ENCODE results near the gene EPHA3. TPM values are rescaled to one million over a fixed set of nuclear protein-coding genes. Genes with fewer than 3 reads are reported as not detected.

The EPHA3 gene
- total and polyA plus RNA-seq, 2 donors from 2014 or later = 0.19 to 6.5 TPM

GRCh38 chr3:89268059-89268458 is 160.6 kb downstream of the EPHA3 start:
- Histone ChIP-seq H3K27ac (ENCODE audit: low read depth in 2 of 2, low read length in 2 of 2) (no peak overlapping the region), H3K27me3 (ENCODE audit: control insufficient read depth, insufficient read depth, low read length) (no peaks in the 10 kb centered on the region), H3K4me3 (ENCODE audit: low read length in 3 of 3) (no peak overlapping the region), H3K9ac (ENCODE audit: low read length in 3 of 3) (no peak overlapping the region), H3K4me1 (ENCODE audit: control insufficient read depth in 2 of 3, insufficient read depth in 2 of 3, low read depth in 1 of 3, low read length in 3 of 3) (no peaks in the 10 kb centered on the region), H3K36me3 (ENCODE audit: control insufficient read depth in 2 of 3, insufficient read depth in 3 of 3, low read length in 3 of 3) (no peaks in the 10 kb centered on the region), H3K9me3 (ENCODE audit: control insufficient read depth in 2 of 3, insufficient read depth in 1 of 3, low read length in 3 of 3) (no peaks in the 10 kb centered on the region)
- intact Hi-C loops (cut with DNase I) = no loop called here
- FAIRE-seq (no peak), DNase-seq (no peak)
- TF ChIP-seq CTCF (IDR thresholded peaks at IDR 0.05; ENCODE audit: borderline replicate concordance, extremely low read depth, insufficient read depth) = no peak

- no peaks in the 10 kb centered on the region for H3K9me3 ChIP-seq (ENCODE audit: control insufficient read depth in 2 of 3, insufficient read depth in 1 of 3, low read length in 3 of 3)
- H3K27me3 ChIP-seq (ENCODE audit: control insufficient read depth, insufficient read depth, low read length) = no peaks in the 10 kb centered on the region
- H3K27ac ChIP-seq (ENCODE audit: low read depth in 2 of 2, low read length in 2 of 2) = no peak overlapping the region
- DNase-seq (no peak), FAIRE-seq (no peak)
- intact Hi-C loops (cut with DNase I) = no loop called here
- H3K9ac ChIP-seq (ENCODE audit: low read length in 3 of 3) = no peak overlapping the region
- H3K4me3 ChIP-seq (ENCODE audit: low read length in 3 of 3) = no peak overlapping the region
- H3K36me3 ChIP-seq (ENCODE audit: control insufficient read depth in 2 of 3, insufficient read depth in 3 of 3, low read length in 3 of 3) = no peaks in the 10 kb centered on the region
- TF ChIP-seq CTCF (IDR thresholded peaks at IDR 0.05; ENCODE audit: borderline replicate concordance, extremely low read depth, insufficient read depth) = no peak
- H3K4me1 ChIP-seq (ENCODE audit: control insufficient read depth in 2 of 3, insufficient read depth in 2 of 3, low read depth in 1 of 3, low read length in 3 of 3) = no peaks in the 10 kb centered on the region
Observed at GRCh38 chr3:89270201-89270600, 162.8 kb downstream of the EPHA3 start.

- intact Hi-C loops (cut with DNase I) = no loop called here
- FAIRE-seq (no peak), DNase-seq (no peak)
- H3K4me1 ChIP-seq (ENCODE audit: control insufficient read depth in 2 of 3, insufficient read depth in 2 of 3, low read depth in 1 of 3, low read length in 3 of 3) = no peaks in the 10 kb centered on the region
- no peaks in the 10 kb centered on the region for H3K27me3 ChIP-seq (ENCODE audit: control insufficient read depth, insufficient read depth, low read length)
- H3K9me3 ChIP-seq (ENCODE audit: control insufficient read depth in 2 of 3, insufficient read depth in 1 of 3, low read length in 3 of 3) = no peaks in the 10 kb centered on the region
- no peak for TF ChIP-seq CTCF (IDR thresholded peaks at IDR 0.05; ENCODE audit: borderline replicate concordance, extremely low read depth, insufficient read depth)
- no peaks in the 10 kb centered on the region for H3K36me3 ChIP-seq (ENCODE audit: control insufficient read depth in 2 of 3, insufficient read depth in 3 of 3, low read length in 3 of 3)
- H3K9ac ChIP-seq (ENCODE audit: low read length in 3 of 3) = no peak overlapping the region
- H3K27ac ChIP-seq (ENCODE audit: low read depth in 2 of 2, low read length in 2 of 2) = no peak overlapping the region
- no peak overlapping the region for H3K4me3 ChIP-seq (ENCODE audit: low read length in 3 of 3)
Observed at GRCh38 chr3:89275001-89275400, 167.6 kb downstream of the EPHA3 start.

DNA sequence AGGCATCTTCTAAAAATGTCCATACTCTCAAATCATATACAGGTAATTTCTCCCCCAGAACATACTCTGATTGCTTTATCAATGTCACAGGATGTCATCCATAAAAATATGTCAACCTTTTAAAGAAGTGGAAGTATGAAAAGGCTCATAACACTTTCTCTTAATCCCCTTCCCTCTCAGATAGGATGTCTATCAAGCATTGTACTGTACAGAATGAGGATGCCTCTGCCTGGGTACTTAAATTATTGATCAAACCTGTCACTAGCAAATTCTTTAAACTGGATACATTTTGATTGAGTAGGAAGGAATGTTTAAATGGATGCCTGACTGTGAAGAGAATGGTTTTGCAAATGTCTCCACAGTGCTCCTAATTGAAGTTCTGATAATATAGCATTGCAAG is 168.7 kb downstream of the EPHA3 start:
- intact Hi-C loops (cut with DNase I) = no loop called here
- H3K9ac ChIP-seq (ENCODE audit: low read length in 3 of 3) = no peak overlapping the region
- H3K27ac ChIP-seq (ENCODE audit: low read depth in 2 of 2, low read length in 2 of 2) = no peak overlapping the region
- DNase-seq = no peak
- H3K4me3 ChIP-seq (ENCODE audit: low read length in 3 of 3) = no peak overlapping the region
- FAIRE-seq = no peak
- no peaks in the 10 kb centered on the region for H3K27me3 ChIP-seq (ENCODE audit: control insufficient read depth, insufficient read depth, low read length)
- no peaks in the 10 kb centered on the region for H3K9me3 ChIP-seq (ENCODE audit: control insufficient read depth in 2 of 3, insufficient read depth in 1 of 3, low read length in 3 of 3)
- H3K4me1 ChIP-seq (ENCODE audit: control insufficient read depth in 2 of 3, insufficient read depth in 2 of 3, low read depth in 1 of 3, low read length in 3 of 3) = no peaks in the 10 kb centered on the region
- no peaks in the 10 kb centered on the region for H3K36me3 ChIP-seq (ENCODE audit: control insufficient read depth in 2 of 3, insufficient read depth in 3 of 3, low read length in 3 of 3)
- TF ChIP-seq CTCF (IDR thresholded peaks at IDR 0.05; ENCODE audit: borderline replicate concordance, extremely low read depth, insufficient read depth) = no peak

All from kidney (tissue), 14 donors.